GM10847 (cell line): ENCODE data around the gene FAM234B.

ENCODE experiments used
- POLR2A ChIP-seq: IDR thresholded peaks from 2 replicates; pipeline ENCODE4 v1.6.1; 2011; ENCODE audit not compliant: insufficient read length; ENCODE audit errors: extremely low read depth

The FAM234B gene

DNA sequence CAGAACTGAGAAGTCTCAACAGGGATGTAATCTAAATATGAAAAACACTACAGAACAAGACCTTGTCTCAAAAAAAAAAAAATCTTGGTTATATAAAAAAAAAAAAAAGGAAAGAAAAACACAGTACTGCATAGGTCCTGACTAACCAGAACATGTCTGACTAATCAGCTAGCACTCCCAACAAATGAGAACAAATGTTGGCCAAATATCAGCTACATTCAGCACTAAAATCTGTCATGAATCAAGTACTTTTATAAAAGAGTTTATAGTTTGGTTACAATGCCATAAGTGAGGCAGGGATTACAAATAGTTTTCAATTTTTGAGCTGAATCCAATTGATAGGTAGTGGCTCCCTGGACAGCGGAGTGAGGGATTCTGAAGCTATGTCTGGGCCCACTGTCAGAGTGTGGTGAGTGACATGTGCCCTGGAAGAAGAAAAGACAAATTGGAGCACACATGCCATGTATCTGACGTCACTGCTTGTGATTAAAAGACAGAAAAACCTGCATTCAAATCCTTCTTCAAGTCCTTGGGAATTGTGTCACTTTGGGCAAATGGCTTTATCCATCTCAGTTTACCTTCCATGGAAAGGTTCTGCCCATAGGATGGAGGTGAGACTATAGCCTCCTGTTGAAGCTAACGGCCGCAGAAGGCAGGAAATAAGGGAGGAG is 5.6 kb upstream of the FAM234B start:
- TF ChIP-seq POLR2A, result no peak

DNA sequence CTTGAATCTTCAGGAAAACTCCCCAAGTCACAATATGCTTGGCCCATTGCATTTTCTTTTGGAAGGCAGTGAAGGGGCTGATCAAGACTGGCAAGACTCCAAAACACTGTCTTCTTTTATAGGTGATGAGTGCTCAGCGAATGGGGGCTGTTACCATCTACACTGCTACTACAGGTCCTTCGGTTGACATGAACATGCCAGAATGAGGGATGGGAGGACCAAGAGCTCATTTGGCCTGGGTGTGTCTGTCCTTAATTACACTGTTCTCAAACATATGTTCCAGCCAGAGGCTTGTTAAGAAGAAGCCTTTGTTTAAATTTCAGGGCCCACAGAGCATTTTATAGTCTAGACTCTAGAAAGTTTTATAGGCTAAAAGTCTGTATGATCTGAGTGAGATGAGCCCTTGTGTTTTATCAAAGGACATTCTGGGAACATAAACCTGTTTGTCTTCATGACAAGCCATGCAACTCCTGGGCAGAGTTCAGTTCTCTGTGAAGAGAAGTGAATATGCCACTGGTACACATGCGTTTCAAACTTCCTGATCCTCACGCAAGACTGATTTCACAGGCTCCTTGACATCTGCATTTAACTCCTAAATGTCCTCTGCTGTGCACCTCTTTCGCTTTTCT is 4.7 kb upstream of the FAM234B start:
- TF ChIP-seq POLR2A, result no peak

DNA sequence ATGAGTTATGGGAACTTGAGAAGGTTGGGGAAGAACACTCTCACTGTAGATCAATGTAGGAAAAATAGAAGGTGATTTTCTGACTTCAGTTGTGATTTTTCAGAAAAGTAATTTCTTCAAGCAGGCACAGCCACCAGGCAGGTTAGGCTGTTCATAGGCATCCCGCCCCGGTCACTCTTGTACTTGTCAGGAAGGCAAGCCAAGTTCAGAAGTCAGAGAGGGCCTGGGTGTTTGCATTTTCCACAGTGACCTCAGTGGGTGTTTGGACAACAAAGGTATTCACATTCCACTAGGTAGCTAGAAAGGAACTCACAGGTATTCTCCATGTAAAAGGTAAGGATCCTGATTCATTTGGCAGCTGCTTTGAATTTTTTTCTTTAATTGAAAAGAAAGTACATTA is 3.0 kb upstream of the FAM234B start:
- no peak for TF ChIP-seq POLR2A

DNA sequence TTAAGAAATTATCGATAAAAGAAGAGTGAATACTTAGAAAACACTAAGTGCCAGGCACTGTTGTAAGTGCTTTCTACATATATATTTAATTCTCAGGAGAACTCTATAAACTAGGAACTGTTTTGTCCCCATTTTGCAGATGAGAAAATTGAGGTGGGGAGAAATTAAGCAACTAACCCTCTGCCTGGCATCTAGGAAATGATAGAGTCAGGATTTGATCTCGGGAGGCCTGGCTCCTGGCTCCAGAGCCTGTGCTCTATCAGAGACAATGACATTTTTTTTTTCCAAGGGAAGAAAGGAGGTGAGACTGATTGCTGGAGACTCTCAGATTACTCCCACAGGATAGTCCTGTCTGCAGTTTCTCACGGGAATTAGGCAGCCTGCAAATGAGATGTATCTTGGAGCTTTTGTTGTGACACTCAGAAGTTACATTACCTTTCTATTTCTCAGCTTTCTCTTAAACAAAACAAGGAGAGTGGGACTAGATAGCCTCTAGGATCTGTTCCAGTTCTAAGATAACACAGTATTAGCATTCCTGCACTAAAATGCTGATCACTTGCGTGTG is 1.4 kb upstream of the FAM234B start:
- TF ChIP-seq POLR2A, result no peak

DNA sequence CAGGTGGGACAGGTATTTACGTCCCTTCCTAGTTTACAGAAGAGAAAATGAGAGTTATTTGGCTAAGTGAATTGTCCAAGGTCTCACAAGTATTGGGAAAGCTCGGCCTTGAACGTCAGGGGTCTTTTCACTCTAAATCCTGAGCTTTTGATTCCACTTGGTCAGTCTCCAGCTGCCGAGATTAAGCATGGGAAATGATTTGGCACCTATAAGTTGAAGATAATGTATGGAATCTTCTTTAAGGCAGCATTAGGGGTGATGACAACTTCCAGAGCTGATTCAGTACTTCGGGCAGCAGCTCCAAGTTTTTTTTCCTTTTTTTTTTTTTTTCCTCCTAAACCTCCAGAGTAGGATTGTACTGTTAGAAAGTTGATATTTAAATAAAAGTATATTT is 722 bp downstream of the FAM234B start:
- no peak for TF ChIP-seq POLR2A

DNA sequence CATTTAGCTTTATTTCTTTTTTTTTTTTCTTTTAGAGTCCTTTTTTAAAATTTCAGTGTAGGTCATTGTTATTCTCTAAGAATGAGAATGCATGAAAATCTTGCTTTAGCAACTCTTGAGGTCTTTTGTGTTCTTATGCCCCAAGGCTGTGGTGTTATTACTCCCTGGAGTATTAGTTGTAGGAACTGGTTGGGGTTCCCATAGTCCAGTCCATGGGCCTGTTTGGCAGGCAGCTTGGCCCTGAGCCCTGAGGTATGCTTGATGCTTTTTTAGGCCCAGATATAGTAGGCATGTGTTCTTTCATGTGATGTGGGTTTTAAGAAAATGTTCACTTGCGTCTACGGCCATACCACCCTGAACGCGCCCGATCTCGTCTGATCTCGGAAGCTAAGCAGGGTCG is 1.6 kb downstream of the FAM234B start:
- TF ChIP-seq POLR2A, result no peak

DNA sequence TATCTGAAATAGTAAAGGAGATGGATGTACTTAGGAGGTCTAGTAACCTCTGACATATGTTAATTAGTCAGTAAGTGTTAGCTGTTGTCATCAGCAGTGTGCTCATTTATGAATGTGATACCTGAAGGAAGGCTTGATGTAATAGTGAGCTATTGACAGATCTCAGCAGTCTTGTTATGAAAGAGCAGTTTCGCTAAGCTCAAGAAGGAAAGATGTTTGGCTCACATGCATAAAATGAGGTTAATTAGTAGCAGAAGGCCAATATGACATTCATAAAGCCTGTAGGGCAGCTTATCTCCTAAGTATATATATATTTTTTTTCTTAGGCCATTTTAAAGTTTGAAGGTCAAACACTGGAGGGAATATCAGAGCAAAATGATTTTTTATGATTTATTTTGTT is 2.8 kb downstream of the FAM234B start:
- TF ChIP-seq POLR2A, result no peak

DNA sequence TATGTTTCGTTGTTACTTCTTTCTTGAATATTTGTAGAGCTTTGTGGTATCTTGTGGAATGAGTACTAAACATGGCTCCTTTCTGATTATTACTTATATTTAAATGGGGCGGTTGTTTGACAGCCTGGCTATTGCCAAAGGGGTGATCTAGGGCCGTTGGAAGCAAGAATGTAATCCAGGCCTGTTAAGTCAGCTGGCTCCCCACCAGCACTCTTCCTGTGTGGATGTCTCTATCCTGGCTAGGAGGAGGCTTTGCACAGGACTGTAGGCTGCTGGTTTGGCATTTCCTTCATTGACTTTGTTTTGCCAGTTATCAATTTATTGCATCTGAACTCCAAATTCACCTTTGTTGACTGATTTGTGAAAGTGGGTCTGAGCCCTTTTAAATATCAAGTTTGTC is 5.6 kb downstream of the FAM234B start:
- TF ChIP-seq POLR2A, result no peak

DNA sequence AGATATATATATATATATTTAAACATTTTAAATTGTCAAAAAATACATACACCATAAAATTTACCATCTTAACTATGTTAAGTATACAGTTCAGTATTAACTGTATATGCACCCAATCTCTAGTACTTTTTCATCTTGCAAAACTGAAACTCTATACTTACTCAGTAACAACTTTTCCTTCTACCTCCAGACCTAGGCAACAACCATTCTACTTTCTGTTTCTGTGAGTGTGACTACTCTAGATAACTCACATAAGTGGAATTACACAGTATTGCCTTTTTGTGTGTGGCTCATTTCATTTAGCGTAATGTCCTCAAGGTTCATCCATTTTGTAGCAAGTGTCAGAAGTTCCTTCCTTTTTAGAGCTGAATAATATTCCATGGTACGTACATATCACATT is 8.2 kb downstream of the FAM234B start:
- no peak for TF ChIP-seq POLR2A

DNA sequence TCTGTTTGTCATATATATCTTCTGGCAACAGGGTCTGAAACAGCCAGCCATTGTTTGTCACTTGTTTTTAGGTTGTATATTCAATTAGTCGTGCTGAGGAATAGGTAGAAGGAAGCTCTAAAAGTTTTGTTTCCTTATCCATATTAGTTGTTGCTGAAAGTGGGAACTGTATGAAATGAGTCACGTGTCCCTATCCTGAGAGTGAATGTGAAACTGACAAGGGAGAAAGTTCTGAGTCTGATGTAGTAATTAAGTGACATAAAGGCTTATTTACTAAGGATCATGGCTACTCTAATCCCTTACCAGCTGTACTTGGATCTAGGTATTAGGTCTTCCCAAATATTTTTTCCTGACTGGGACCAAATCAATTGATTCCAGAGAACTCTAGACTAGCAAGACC is 16.4 kb downstream of the FAM234B start:
- TF ChIP-seq POLR2A, result no peak

DNA sequence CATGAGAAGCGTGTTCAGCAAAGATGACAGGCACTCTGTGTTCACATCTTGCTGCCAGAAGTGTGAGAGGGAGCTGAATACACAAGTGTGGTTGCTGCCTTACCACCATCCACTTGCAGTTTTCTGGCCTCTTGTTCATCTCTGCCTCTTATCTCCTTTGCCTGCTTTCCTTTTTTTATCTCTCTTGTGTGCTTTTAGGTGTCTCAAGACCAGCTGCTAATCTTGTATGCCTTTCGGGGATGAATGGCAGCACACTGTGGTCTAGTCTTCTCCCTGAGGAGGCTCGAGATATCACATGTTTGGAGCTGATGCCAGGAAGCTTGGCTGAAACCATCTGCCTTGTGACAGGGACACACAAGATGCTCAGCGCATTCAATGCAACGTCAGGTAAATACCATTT is 17.2 kb downstream of the FAM234B start:
- TF ChIP-seq POLR2A, result no peak

DNA sequence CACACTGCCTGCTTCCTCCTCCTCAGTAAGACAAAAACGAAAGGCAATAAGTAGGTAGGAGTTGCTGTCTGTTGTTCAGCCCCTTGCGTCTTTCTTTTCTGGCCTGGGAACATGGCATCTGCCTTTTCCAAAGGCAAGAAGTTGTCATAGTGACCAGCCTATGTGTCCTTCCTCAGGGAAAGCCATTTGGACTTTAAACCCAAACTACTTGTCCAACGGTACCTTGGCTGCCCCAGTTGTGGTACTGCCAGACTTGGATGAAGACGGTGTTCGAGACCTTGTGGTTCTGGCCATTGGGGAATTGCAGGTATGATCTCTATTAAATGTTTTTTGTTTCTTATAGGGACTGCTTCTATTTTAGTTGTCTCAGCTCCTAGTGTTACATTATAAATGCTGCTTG is 18.5 kb downstream of the FAM234B start:
- TF ChIP-seq POLR2A, result no peak

DNA sequence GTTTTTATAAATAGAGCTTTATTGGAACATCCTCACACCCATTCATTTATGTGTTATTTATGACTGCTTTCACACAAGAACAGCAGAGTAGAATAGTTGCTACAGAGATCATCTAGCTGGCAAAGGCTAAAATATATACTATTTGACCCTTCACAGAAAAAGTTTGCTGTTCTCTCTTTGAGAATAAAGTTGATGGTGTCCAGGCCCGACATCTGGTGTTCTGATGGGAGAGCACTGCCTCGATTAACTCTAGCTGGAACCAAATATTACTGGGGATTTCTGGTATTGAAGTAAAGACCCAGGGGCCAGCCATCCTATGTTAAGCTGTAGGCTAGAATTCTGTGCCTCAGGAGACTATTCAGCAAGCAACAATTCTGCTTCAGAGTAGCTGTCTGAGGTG is 21.8 kb downstream of the FAM234B start:
- no peak for TF ChIP-seq POLR2A

DNA sequence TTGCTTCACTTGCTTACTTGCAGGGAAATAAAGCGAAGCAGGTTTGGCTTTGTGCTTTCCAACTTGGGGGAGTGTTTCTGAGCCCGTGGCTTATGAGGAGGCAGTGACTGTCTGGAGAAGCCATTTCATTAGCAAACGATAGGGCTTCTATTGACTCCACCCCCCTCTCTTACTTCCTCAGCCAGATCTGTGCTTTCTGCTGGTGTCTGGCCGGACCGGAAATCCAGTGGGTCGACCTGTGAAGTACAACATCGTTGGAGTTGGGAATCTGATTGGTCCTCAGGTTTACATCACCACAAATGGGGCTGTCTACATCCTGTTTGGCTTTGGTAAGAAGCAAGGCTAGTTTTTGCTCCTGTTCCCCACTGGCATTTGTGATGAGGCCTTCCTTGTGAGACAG is 22.3 kb downstream of the FAM234B start:
- no peak for TF ChIP-seq POLR2A

DNA sequence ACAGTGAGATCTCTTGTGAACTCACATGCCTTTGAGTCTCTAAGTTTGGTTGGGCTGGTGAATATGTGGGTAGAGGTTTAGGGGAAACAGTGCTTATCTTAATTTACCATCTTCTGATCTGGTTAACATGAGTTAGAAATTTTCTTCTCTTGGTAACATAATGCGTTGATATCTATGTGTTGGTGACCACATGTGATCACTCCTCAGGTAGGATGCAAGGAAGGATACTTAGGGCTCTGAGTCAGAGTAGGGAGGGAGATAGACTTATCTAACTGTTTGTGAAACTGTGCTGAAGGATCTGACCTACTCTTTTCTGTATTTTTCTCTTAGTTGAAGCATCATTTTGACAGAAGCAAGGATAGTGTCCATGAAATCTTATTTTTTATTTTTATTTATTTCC is 23.1 kb downstream of the FAM234B start:
- TF ChIP-seq POLR2A, result no peak

DNA sequence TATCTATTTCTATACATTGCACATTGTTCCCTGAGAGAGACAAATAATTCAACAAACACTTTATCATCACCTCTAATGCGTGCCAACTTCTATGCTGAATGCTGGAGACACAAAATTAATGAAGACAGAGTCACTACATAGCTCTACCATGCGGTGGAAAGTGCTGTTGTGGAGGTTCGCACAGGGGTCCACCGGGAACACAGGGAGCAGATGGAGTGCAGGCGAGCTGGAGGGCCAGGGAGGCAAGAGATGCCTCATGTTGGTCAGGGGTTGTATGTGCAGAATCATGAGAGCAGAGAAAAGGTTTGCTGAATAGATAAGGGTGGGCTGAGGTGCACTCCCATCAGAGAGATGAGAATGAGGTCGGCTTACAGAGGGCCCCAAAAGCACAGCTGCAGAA is 25.2 kb downstream of the FAM234B start:
- TF ChIP-seq POLR2A, result no peak
